Measurements from ENCODE around the gene TPK1. TPM values are rescaled to one million over a fixed set of nuclear protein-coding genes. Genes with fewer than 3 reads are reported as not detected.

The TPK1 gene
- total RNA-seq, 1 experiment from 2014 or later: 3.1 TPM

GRCh38 chr7:144584726-144585125, 251.1 kb downstream of the TPK1 start:
- Histone ChIP-seq H3K56ac (ENCODE audit: insufficient read length, low read depth, low read length) (no peak overlapping the region), H3K9ac (ENCODE audit: extremely low read depth, insufficient read length, low read length) (no peak overlapping the region), H3K9me3 (ENCODE audit: control insufficient read depth, low read depth, low read length) (no peaks in the 10 kb centered on the region), H3K18ac (ENCODE audit: insufficient read length, low read depth, low read length) (no peak overlapping the region), H3K27me3 (ENCODE audit: insufficient read depth, low read length) (no peaks in the 10 kb centered on the region), H3K14ac (ENCODE audit: insufficient read depth, low read length) (no peak overlapping the region), H3T11ph (ENCODE audit: low read length) (no peak overlapping the region), H3K4me1 (ENCODE audit: insufficient read depth, low read length) (no peaks in the 10 kb centered on the region), H3K79me1 (ENCODE audit: insufficient read depth, low read depth, low read length, poor library complexity, severe bottlenecking) (no peaks in the 10 kb centered on the region), H2BK120ac (ENCODE audit: low read depth, low read length, poor library complexity, severe bottlenecking) (no peak overlapping the region), H3K79me2 (ENCODE audit: insufficient read depth, low read length) (no peaks in the 10 kb centered on the region), H2BK15ac (ENCODE audit: low read depth, low read length) (no peak overlapping the region), H3K23me2 (ENCODE audit: insufficient read length, low read depth, low read length, poor library complexity, severe bottlenecking) (no peaks in the 10 kb centered on the region), H4K8ac (replicated peaks; ENCODE audit: insufficient read length, low read depth, low read length) (no peak overlapping the region), H2BK20ac (ENCODE audit: low read depth, low read length, poor library complexity, severe bottlenecking) (no peak overlapping the region), H3K4me2 (ENCODE audit: insufficient read depth, insufficient read length, low read length) (no peak overlapping the region), H3K4ac (ENCODE audit: low read depth, low read length) (no peak overlapping the region), H3K23ac (ENCODE audit: insufficient read length, low read depth, low read length) (no peak overlapping the region), H4K91ac (ENCODE audit: insufficient read length, low read depth, low read length) (no peak overlapping the region), H2BK5ac (ENCODE audit: insufficient read length, low read length) (no peak overlapping the region), H2BK12ac (ENCODE audit: insufficient read length, low read depth, low read length) (no peak overlapping the region), H4K20me1 (ENCODE audit: control insufficient read depth, insufficient read depth, insufficient read length) (no peaks in the 10 kb centered on the region), H3K27ac (ENCODE audit: insufficient read length, low read depth, low read length) (no peak overlapping the region), H2AK5ac (ENCODE audit: insufficient read length, low read length) (no peak overlapping the region), H2AFZ (ENCODE audit: low read length) (no peak overlapping the region), H4K5ac (ENCODE audit: insufficient read length, low read depth, low read length) (no peak overlapping the region)
- no peak for TF ChIP-seq CTCF (conservative IDR thresholded peaks at IDR 0.05)
- Mint-ChIP-seq H3K36me3 (ENCODE audit: insufficient read depth in 1 of 3, low read depth in 3 of 3) (no peaks in the 10 kb centered on the region), H3K4me1 (no peaks in the 10 kb centered on the region), H3K9me3 (no peaks in the 10 kb centered on the region), H3K27ac (no peak overlapping the region), H3K4me3 (no peak overlapping the region), H3K27me3 (ENCODE audit: low read depth) (no peaks in the 10 kb centered on the region)
- DNase-seq: no peak
- WGBS (ENCODE audit: extremely low coverage, insufficient read length, low lambda C conversion rate): no CpG with 5 or more reads among the region's 3 CpGs

Data from H9 (cell line).